SK-N-SH (cell line): ENCODE measurements around the gene PEMT. TPM values are rescaled to one million over a fixed set of nuclear protein-coding genes. Genes with fewer than 3 reads are reported as not detected.

ENCODE experiments used
- CTCF ChIA-PET: fragments of 300-600, 350-600 bp; formaldehyde crosslinking; extraction: SDS; loops from one replicate; lab custom pipeline; 2021; lab: Yijun Ruan, JAX
- POLR2A ChIA-PET: fragments of 350-600 bp; sonication (Branson Sonifier 250); formaldehyde crosslinking; extraction: SDS; loops from one replicate; lab custom pipeline; 2020; ENCODE audit warnings: antibody characterized with exemption, inconsistent platforms; lab: Yijun Ruan, JAX
- DNase-seq: peaks from one replicate; pipeline ENCODE4 v3.0.0; 2012
- H2AFZ ChIP-seq: fragments of 200-600 bp; sonication (generic); 2 replicates; pipeline ENCODE4 v1.8.1; 2016; ENCODE audit warnings: antibody characterized with exemption, mild to moderate bottlenecking, low read depth
- H3F3A ChIP-seq: fragments of 200-600 bp; sonication (generic); replicated peaks from 2 replicates; pipeline ENCODE3; 2016; ENCODE audit warnings: antibody characterized with exemption, mild to moderate bottlenecking; ENCODE audit not compliant: insufficient read depth
- H3K27ac ChIP-seq, 2 experiments: fragments of 200-500 bp in 1 of 2; fragments of 200-600 bp in 1 of 2; sonication (Bioruptor generic) in 1 of 2; sonication (generic), shearing (Covaris generic) in 1 of 2; 2 replicates each; pipeline versions ENCODE4 v1.5.1 to v1.6.1; 2014 to 2016; ENCODE audit warnings: low read depth in 2 of 2, inconsistent platforms in 1 of 2, low read length in 1 of 2, mild to moderate bottlenecking in 1 of 2, mixed read lengths in 1 of 2
- H3K27me3 ChIP-seq: fragments of 200-600 bp; sonication (generic), shearing (Covaris generic); 2 replicates; pipeline ENCODE4 v1.6.1; 2016; ENCODE audit warnings: mixed run types; ENCODE audit not compliant: insufficient read depth
- H3K36me3 ChIP-seq, 2 experiments: fragments of 200-500 bp in 1 of 2; fragments of 200-600 bp in 1 of 2; sonication (Bioruptor generic) in 1 of 2; sonication (generic) in 1 of 2; replicated peaks in 1 of 2; 2 replicates each; pipeline versions ENCODE3 to v1.5.1; 2014 to 2016; ENCODE audit warnings: low read length in 1 of 2, mild to moderate bottlenecking in 1 of 2; ENCODE audit not compliant: insufficient read depth in 2 of 2, control insufficient read depth in 1 of 2
- H3K4me1 ChIP-seq, 2 experiments: fragments of 200-500 bp in 1 of 2; fragments of 200-600 bp in 1 of 2; sonication (Bioruptor generic) in 1 of 2; sonication (generic), shearing (Covaris generic) in 1 of 2; 2 replicates each; pipeline versions ENCODE4 v1.5.1 to v1.6.1; 2014 to 2016; ENCODE audit warnings: low read depth in 1 of 2, low read length in 1 of 2, mixed run types in 1 of 2; ENCODE audit not compliant: insufficient read depth in 2 of 2, control insufficient read depth in 1 of 2
- H3K4me2 ChIP-seq: fragments of 200-600 bp; sonication (generic), shearing (Covaris generic); 2 replicates; pipeline ENCODE4 v1.6.1; 2017; ENCODE audit warnings: mixed run types
- H3K4me3 ChIP-seq, 2 experiments: fragments of 200-500 bp in 1 of 2; fragments of 200-600 bp in 1 of 2; sonication (Bioruptor generic) in 1 of 2; sonication (generic), shearing (Covaris generic) in 1 of 2; 2 replicates each; pipeline versions ENCODE4 v1.5.1 to v1.8.1; 2014 to 2016; ENCODE audit warnings: low read depth in 2 of 2, inconsistent platforms in 1 of 2, low read length in 1 of 2, mild to moderate bottlenecking in 1 of 2, mixed read lengths in 1 of 2, moderate library complexity in 1 of 2
- H3K79me2 ChIP-seq: fragments of 200-600 bp; sonication (generic); 2 replicates; pipeline ENCODE4 v1.8.1; 2017; ENCODE audit warnings: mild to moderate bottlenecking; ENCODE audit not compliant: insufficient read depth
- H3K9ac ChIP-seq: fragments of 200-600 bp; sonication (generic); 2 replicates; pipeline ENCODE4 v1.6.1; 2017; ENCODE audit warnings: mixed run types
- H3K9me2 ChIP-seq: fragments of 200-600 bp; sonication (generic); 2 replicates; pipeline ENCODE4 v1.6.1; 2017; ENCODE audit warnings: mixed run types
- H3K9me3 ChIP-seq: fragments of 200-600 bp; sonication (generic); 2 replicates; pipeline ENCODE4 v1.6.1; 2017; ENCODE audit warnings: mixed run types, mild to moderate bottlenecking, moderate library complexity
- H4K20me1 ChIP-seq: fragments of 200-600 bp; sonication (generic); 2 replicates; pipeline ENCODE4 v1.6.1; 2017; ENCODE audit warnings: mild to moderate bottlenecking, mixed run types; ENCODE audit not compliant: insufficient read depth
- CHD2 ChIP-seq: fragments of 150-350 bp; IDR thresholded peaks from 2 replicates; pipeline ENCODE4 v1.6.1; 2018; ENCODE audit warnings: low read length; ENCODE audit not compliant: partially characterized antibody
- CTCF ChIP-seq: fragments of 200-600 bp; sonication (generic); IDR thresholded peaks from 2 replicates; pipeline ENCODE4 v1.6.1; 2017; ENCODE audit warnings: antibody characterized with exemption, mild to moderate bottlenecking, moderate library complexity
- EP300 ChIP-seq, 2 experiments: IDR thresholded peaks; 2 replicates each; pipeline versions ENCODE4 v1.4.0 to v1.6.1; 2012; ENCODE audit warnings: borderline replicate concordance in 1 of 2, low read depth in 1 of 2, low read length in 1 of 2
- EZH2phosphoT487 ChIP-seq: fragments of 200-600 bp; sonication (generic); IDR thresholded peaks from 2 replicates; pipeline ENCODE4 v1.6.1; 2017; ENCODE audit warnings: low read depth, mixed run types, mild to moderate bottlenecking, antibody characterized with exemption, moderate library complexity, borderline replicate concordance
- FOXJ3 ChIP-seq: sonication (generic); formaldehyde crosslinking; IDR thresholded peaks from 2 replicates; pipeline ENCODE4 v1.5.1; 2020; ENCODE audit warnings: mild to moderate bottlenecking, missing genetic modification reagents
- FOXM1 ChIP-seq: IDR thresholded peaks from 2 replicates; pipeline ENCODE4 v1.4.0; 2012; ENCODE audit warnings: low read depth, mild to moderate bottlenecking
- GATA2 ChIP-seq: sonication (generic); formaldehyde crosslinking; IDR thresholded peaks from 2 replicates; pipeline ENCODE4 v1.5.0; 2020; ENCODE audit warnings: mild to moderate bottlenecking, missing genetic modification reagents
- IRF3 ChIP-seq: fragments of 150-350 bp; IDR thresholded peaks from 2 replicates; pipeline ENCODE4 v1.6.1; 2016; ENCODE audit warnings: mild to moderate bottlenecking, low read depth, low read length
- JUND ChIP-seq: IDR thresholded peaks from 2 replicates; pipeline ENCODE4 v1.4.0; 2012
- MAX ChIP-seq: IDR thresholded peaks from 2 replicates; pipeline ENCODE4 v1.4.0; 2012; ENCODE audit warnings: low read depth
- MEF2A ChIP-seq: IDR thresholded peaks from 2 replicates; pipeline ENCODE4 v1.4.0; 2012; ENCODE audit warnings: low read depth, borderline replicate concordance
- MXI1 ChIP-seq: IDR thresholded peaks from 2 replicates; pipeline ENCODE4 v1.6.1; 2012; ENCODE audit warnings: mild to moderate bottlenecking, low read depth, low read length, improper control_type of control experiment
- NFIC ChIP-seq: IDR thresholded peaks from 2 replicates; pipeline ENCODE4 v1.4.0; 2012; ENCODE audit warnings: borderline replicate concordance
- PBX3 ChIP-seq: IDR thresholded peaks from 2 replicates; pipeline ENCODE4; 2012
- RCOR1 ChIP-seq: fragments of 150-350 bp; IDR thresholded peaks from 2 replicates; pipeline ENCODE4 v1.6.1; 2017; ENCODE audit warnings: antibody characterized with exemption, low read length
- SMC3 ChIP-seq: IDR thresholded peaks from 2 replicates; pipeline ENCODE4 v1.6.1; 2012; ENCODE audit warnings: low read depth, low read length, improper control_type of control experiment
- TCF12 ChIP-seq: IDR thresholded peaks from 2 replicates; pipeline ENCODE4 v1.4.0; 2012
- TEAD4 ChIP-seq: IDR thresholded peaks from 2 replicates; pipeline ENCODE4 v1.4.0; 2012; ENCODE audit warnings: mild to moderate bottlenecking, borderline replicate concordance; ENCODE audit not compliant: insufficient read depth
- USF2 ChIP-seq: fragments of 150-350 bp; IDR thresholded peaks from 2 replicates; pipeline ENCODE4 v1.6.1; 2017; ENCODE audit warnings: antibody characterized with exemption, low read length, low read depth, borderline replicate concordance
- WGBS: methylation state at CpG from one replicate; pipeline ENCODE4 v1.1.6; 2017; ENCODE audit warnings: low lambda C conversion rate; 5-methylcytosine and 5-hydroxymethylcytosine counted together
- polyA plus RNA-seq, 3 experiments: library from polyadenylated mRNA; depleted of rRNA; stranded (reverse); fragments of >200 nt; gene quantifications; 2 replicates each; pipeline ENCODE4 v1.2.3, GENCODE V29; 2012
- TF ChIP-seq, protein P1 (sequence below): IDR thresholded peaks from 2 replicates; pipeline ENCODE4 v1.6.1; 2012; ENCODE audit warnings: mild to moderate bottlenecking, low read depth, low read length, moderate library complexity

The PEMT gene
- polyA plus RNA-seq, 1 of the 3 experiments (the other 2 are of a cell fraction): 52.8 TPM

DNA sequence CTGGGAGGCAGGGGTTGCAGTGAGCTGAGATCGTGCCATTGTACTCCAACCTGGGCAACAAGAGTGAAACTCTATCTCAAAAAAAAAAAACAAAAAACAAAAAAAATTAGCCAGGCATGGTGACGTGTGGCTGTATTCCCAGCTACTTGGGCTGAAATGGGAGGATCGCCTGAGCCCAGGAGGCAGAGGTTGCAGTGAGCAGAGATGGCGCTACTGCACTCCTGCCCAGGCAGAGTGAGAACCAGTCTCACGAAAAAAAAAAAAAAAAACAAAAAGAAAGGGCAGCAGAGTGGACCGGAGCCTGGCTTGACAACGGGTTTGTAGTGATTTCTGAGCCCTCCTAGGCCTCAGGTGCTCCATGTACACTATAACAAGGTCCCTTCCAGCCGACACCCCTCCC, 33.1 kb downstream of the PEMT start:
- Histone ChIP-seq H3F3A (no peaks in the 10 kb centered on the region), H3K4me3 (no peak overlapping the region), H3K27me3 (no peaks in the 10 kb centered on the region), H4K20me1 (0 out of 2 replicates have a peak, but pooled peaks cover 2% of the 10 kb centered on the region), H2AFZ (no peak overlapping the region), H3K9me3 (no peaks in the 10 kb centered on the region), H3K4me1 (no peaks in the 10 kb centered on the region; a peak in 1 of 4 replicates), H3K9ac (no peak overlapping the region), H3K27ac (no peak overlapping the region), H3K4me2 (no peak overlapping the region), H3K79me2 (no peaks in the 10 kb centered on the region), H3K36me3 (no peaks in the 10 kb centered on the region), H3K9me2 (no peaks in the 10 kb centered on the region)
- TF ChIP-seq IRF3: no peak
- no peak for TF ChIP-seq FOXJ3 (CRISPR knock-in tag)
- no peak for TF ChIP-seq PBX3
- no peak for TF ChIP-seq CHD2
- TF ChIP-seq TCF12: no peak
- no peak for TF ChIP-seq CTCF
- no peak for TF ChIP-seq EZH2phosphoT487
- no peak for TF ChIP-seq MEF2A
- TF ChIP-seq TEAD4: no peak
- TF ChIP-seq FOXM1: no peak
- no peak for TF ChIP-seq RCOR1
- ChIA-PET CTCF (interaction anchor here (1.3 to 1.4 kb wide), 3 partner anchors 10 to 62 kb away, joined by 3 to 7 read pairs (median 3); no protein-coding TSS in a partner anchor), POLR2A (no interaction called here)
- DNase-seq: no peak
- WGBS: 92% methylated on average over 8 of the region's 8 CpGs

DNA sequence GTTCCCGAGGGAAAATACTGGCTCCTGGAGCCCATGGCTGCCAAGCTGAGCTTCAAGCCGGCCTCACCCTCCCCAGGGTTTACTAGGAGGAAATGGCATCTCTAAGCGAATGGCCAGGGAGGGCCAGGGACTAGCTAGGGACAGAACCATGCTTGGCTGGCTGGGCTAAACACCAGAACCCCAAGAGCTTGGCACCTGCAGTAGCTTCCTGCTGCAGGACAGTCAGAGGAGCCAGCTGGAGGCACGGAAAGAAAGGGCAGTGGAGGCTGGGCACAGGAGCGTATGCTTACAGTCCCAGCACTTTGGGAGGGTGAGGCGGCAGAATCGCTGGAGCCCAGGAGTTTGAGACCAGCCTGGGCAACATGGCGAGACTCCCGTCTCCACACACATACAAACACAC, 33.7 kb downstream of the PEMT start:
- H3K9me2 ChIP-seq: no peaks in the 10 kb centered on the region
- H3K4me2 ChIP-seq: no peak overlapping the region
- H3K36me3 ChIP-seq: no peaks in the 10 kb centered on the region
- no peaks in the 10 kb centered on the region for H3K27me3 ChIP-seq
- no peak overlapping the region for H3K4me3 ChIP-seq
- 96% methylated on average over 6 of the region's 9 CpGs for WGBS
- POLR2A ChIA-PET: no interaction called here
- CTCF ChIA-PET: interaction anchor here (0.8 to 1.4 kb wide), 4 partner anchors 10 to 164 kb away, joined by 3 to 7 read pairs (median 3); no protein-coding TSS in a partner anchor
- H3K9ac ChIP-seq: no peak overlapping the region
- DNase-seq: no peak
- no peak overlapping the region for H2AFZ ChIP-seq
- H3K27ac ChIP-seq: no peak overlapping the region
- no peaks in the 10 kb centered on the region for H3K79me2 ChIP-seq
- H3K9me3 ChIP-seq: no peaks in the 10 kb centered on the region
- H3F3A ChIP-seq: no peaks in the 10 kb centered on the region
- 0 out of 2 replicates have a peak, but pooled peaks cover 2% of the 10 kb centered on the region for H4K20me1 ChIP-seq
- H3K4me1 ChIP-seq: no peaks in the 10 kb centered on the region; a peak in 1 of 4 replicates
- TF ChIP-seq RCOR1 (no peak), SMC3 (no peak), MEF2A (no peak), GATA2 (CRISPR knock-in tag) (no peak), USF2 (no peak), MXI1 (no peak), MAX (no peak), EP300 (IDR thresholded peaks at IDR 0.05; ENCODE audit: borderline replicate concordance in 1 of 2, low read depth in 1 of 2, low read length in 1 of 2) (no peak), NFIC (no peak), JUND (no peak)
- TF ChIP-seq, protein P1, sequence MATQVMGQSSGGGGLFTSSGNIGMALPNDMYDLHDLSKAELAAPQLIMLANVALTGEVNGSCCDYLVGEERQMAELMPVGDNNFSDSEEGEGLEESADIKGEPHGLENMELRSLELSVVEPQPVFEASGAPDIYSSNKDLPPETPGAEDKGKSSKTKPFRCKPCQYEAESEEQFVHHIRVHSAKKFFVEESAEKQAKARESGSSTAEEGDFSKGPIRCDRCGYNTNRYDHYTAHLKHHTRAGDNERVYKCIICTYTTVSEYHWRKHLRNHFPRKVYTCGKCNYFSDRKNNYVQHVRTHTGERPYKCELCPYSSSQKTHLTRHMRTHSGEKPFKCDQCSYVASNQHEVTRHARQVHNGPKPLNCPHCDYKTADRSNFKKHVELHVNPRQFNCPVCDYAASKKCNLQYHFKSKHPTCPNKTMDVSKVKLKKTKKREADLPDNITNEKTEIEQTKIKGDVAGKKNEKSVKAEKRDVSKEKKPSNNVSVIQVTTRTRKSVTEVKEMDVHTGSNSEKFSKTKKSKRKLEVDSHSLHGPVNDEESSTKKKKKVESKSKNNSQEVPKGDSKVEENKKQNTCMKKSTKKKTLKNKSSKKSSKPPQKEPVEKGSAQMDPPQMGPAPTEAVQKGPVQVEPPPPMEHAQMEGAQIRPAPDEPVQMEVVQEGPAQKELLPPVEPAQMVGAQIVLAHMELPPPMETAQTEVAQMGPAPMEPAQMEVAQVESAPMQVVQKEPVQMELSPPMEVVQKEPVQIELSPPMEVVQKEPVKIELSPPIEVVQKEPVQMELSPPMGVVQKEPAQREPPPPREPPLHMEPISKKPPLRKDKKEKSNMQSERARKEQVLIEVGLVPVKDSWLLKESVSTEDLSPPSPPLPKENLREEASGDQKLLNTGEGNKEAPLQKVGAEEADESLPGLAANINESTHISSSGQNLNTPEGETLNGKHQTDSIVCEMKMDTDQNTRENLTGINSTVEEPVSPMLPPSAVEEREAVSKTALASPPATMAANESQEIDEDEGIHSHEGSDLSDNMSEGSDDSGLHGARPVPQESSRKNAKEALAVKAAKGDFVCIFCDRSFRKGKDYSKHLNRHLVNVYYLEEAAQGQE: no peak
